Suprapubic skin (tissue), 4 donors: ENCODE measurements around the gene S100A5. TPM values are rescaled to one million over a fixed set of nuclear protein-coding genes. Genes with fewer than 3 reads are reported as not detected.

Experiments used
- DNase-seq, 2 donors: peaks; one replicate each; pipeline ENCODE4 v3.0.0-alpha.2; 2019; ENCODE audit warnings: low spot score in 2 of 2
- H3K27ac ChIP-seq: fragments of 200-600 bp; sonication (generic); one replicate; pipeline ENCODE4 v1.5.1; 2019
- H3K27me3 ChIP-seq: fragments of 200-600 bp; sonication (generic); one replicate; pipeline ENCODE4 v1.5.1; 2019
- H3K36me3 ChIP-seq: fragments of 200-600 bp; sonication (generic); one replicate; pipeline ENCODE4 v1.5.1; 2019
- H3K4me1 ChIP-seq: fragments of 200-600 bp; sonication (generic); one replicate; pipeline ENCODE4 v1.5.1; 2019
- H3K4me3 ChIP-seq: fragments of 200-600 bp; sonication (generic); one replicate; pipeline ENCODE4 v1.5.1; 2019; ENCODE audit warnings: mild to moderate bottlenecking
- H3K9me3 ChIP-seq: fragments of 200-600 bp; sonication (generic); one replicate; pipeline ENCODE4 v1.5.1; 2019
- CTCF ChIP-seq, 2 donors: fragments of 200-600 bp in 1 of 2; fragments of 450-650 bp in 1 of 2; sonication (generic) in 1 of 2; IDR thresholded peaks; one replicate each; pipeline ENCODE4 v1.5.1; 2016 to 2019; ENCODE audit warnings: antibody characterized with exemption in 2 of 2, mild to moderate bottlenecking in 1 of 2, moderate library complexity in 1 of 2
- EP300 ChIP-seq: sonication (generic); formaldehyde crosslinking; IDR thresholded peaks from one replicate; pipeline ENCODE4 v1.6.1; 2017; ENCODE audit warnings: antibody characterized with exemption
- POLR2A ChIP-seq, 2 donors: fragments of 450-650 bp; IDR thresholded peaks; one replicate each; pipeline ENCODE4 v1.6.1; 2017; ENCODE audit warnings: antibody characterized with exemption in 2 of 2, mild to moderate bottlenecking in 2 of 2, moderate library complexity in 2 of 2
- POLR2AphosphoS5 ChIP-seq, 3 donors: sonication (generic); formaldehyde crosslinking; IDR thresholded peaks; one replicate each; pipeline ENCODE4 v1.6.1; 2017; ENCODE audit warnings: antibody characterized with exemption in 3 of 3
- whole genome bisulfite sequencing: methylation state at CpG from one replicate; pipeline ENCODE4 v1.1.5; 2018; 5-methylcytosine and 5-hydroxymethylcytosine counted together
- total RNA-seq, 4 donors: library from RNA; depleted of rRNA; stranded (reverse); fragments of >200 nt; gene quantifications; one replicate each; pipeline ENCODE4 v1.1.0, GENCODE V29; 2016

Gene S100A5
- total RNA-seq, 4 donors from 2014 or later: not detected

- peaks cover 98% of the 10 kb centered on the region for H3K4me1 ChIP-seq
- H3K27ac ChIP-seq: peak within 1 kb of the TSS; percentile 91
- H3K36me3 ChIP-seq: no peaks in the 10 kb centered on the region
- peak within 1 kb of the TSS; percentile 58 for H3K4me3 ChIP-seq
- H3K9me3 ChIP-seq: no peaks in the 10 kb centered on the region
- TF ChIP-seq POLR2AphosphoS5 (IDR thresholded peaks at IDR 0.05) (peak; percentile 37 to 54 (median 46)), POLR2A (IDR thresholded peaks at IDR 0.05) (peak; percentile 40 to 85), EP300 (no peak)
- peak; percentile 97 to 98 for DNase-seq
- 12% methylated on average over 17 of the region's 19 CpGs for WGBS
- no peaks in the 10 kb centered on the region for H3K27me3 ChIP-seq
Measured at GRCh38 chr1:153545067-153546055, 4.6 kb upstream of the S100A5 start, which contains the start of gene S100A4. S100A4 (minus strand) TSS chr1:153545806; CDS start chr1:153544794, 1,012 bp downstream.

- 10% methylated on average over 9 of the region's 10 CpGs for WGBS
- H3K27me3 ChIP-seq: no peaks in the 10 kb centered on the region
- no peaks in the 10 kb centered on the region for H3K9me3 ChIP-seq
- peak overlapping the region; percentile 91 for H3K27ac ChIP-seq
- H3K4me1 ChIP-seq: peaks cover 98% of the 10 kb centered on the region
- peak overlapping the region; percentile 58 for H3K4me3 ChIP-seq
- TF ChIP-seq EP300 (no peak), POLR2A (IDR thresholded peaks at IDR 0.05) (no peak), CTCF (IDR thresholded peaks at IDR 0.05) (no peak), POLR2AphosphoS5 (IDR thresholded peaks at IDR 0.05) (no peak)
- no peak for DNase-seq
- H3K36me3 ChIP-seq: no peaks in the 10 kb centered on the region
Measured at GRCh38 chr1:153544453-153545066, 3.8 kb upstream of the S100A5 start.

GRCh38 chr1:153543736-153544135 lies 3.0 kb upstream of the S100A5 start:
- Histone ChIP-seq H3K4me3 (peak overlapping the region; percentile 58), H3K36me3 (no peaks in the 10 kb centered on the region), H3K9me3 (no peaks in the 10 kb centered on the region), H3K27me3 (no peaks in the 10 kb centered on the region), H3K27ac (peak overlapping the region; percentile 91), H3K4me1 (peaks cover 95% of the 10 kb centered on the region)
- no peak for DNase-seq
- WGBS: 50% methylated on average over 4 of the region's 4 CpGs
- TF ChIP-seq POLR2AphosphoS5 (IDR thresholded peaks at IDR 0.05) (no peak), CTCF (IDR thresholded peaks at IDR 0.05) (no peak)

GRCh38 chr1:153542956-153543711 lies 2.4 kb upstream of the S100A5 start:
- H3K4me3 ChIP-seq: peak overlapping the region; percentile 58
- WGBS: 52% methylated on average over 13 of the region's 13 CpGs
- TF ChIP-seq CTCF (IDR thresholded peaks at IDR 0.05) (no peak), POLR2AphosphoS5 (IDR thresholded peaks at IDR 0.05) (no peak), POLR2A (IDR thresholded peaks at IDR 0.05) (no peak), EP300 (no peak)
- H3K9me3 ChIP-seq: no peaks in the 10 kb centered on the region
- no peaks in the 10 kb centered on the region for H3K27me3 ChIP-seq
- peaks cover 95% of the 10 kb centered on the region for H3K4me1 ChIP-seq
- DNase-seq: no peak
- peak overlapping the region; percentile 91 for H3K27ac ChIP-seq
- H3K36me3 ChIP-seq: no peaks in the 10 kb centered on the region
